Measurements from ENCODE around the gene TMBIM1. TPM values are rescaled to one million over a fixed set of nuclear protein-coding genes. Genes with fewer than 3 reads are reported as not detected.

TMBIM1 gene
- total and polyA plus RNA-seq, 12 donors, result 25.7 to 293 (median 198) TPM

DNA sequence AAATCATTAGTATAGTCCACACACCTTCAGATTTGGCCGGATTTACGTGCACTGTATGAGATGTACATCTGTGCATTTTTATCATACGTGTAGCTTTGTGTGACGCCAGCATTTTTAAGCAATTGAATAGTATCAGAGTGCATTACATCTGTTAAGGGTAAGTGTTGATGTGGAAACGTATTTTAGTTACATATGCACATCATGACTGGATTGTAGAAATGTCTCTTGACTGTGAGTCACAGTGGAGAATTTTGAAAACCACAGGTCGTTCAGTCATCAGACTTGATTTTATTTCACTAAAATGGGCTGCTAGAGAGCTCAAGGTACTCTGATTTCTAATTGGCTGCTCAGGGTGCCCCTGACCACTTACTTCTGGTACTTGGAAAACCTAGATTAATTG, 36.9 kb downstream of the TMBIM1 start:
- TF ChIP-seq POLR2A (IDR thresholded peaks at IDR 0.05), result no peak
- TF ChIP-seq, protein P1, sequence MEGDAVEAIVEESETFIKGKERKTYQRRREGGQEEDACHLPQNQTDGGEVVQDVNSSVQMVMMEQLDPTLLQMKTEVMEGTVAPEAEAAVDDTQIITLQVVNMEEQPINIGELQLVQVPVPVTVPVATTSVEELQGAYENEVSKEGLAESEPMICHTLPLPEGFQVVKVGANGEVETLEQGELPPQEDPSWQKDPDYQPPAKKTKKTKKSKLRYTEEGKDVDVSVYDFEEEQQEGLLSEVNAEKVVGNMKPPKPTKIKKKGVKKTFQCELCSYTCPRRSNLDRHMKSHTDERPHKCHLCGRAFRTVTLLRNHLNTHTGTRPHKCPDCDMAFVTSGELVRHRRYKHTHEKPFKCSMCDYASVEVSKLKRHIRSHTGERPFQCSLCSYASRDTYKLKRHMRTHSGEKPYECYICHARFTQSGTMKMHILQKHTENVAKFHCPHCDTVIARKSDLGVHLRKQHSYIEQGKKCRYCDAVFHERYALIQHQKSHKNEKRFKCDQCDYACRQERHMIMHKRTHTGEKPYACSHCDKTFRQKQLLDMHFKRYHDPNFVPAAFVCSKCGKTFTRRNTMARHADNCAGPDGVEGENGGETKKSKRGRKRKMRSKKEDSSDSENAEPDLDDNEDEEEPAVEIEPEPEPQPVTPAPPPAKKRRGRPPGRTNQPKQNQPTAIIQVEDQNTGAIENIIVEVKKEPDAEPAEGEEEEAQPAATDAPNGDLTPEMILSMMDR (IDR thresholded peaks at IDR 0.05), result no peak
- Histone ChIP-seq H3K27ac (no peak overlapping the region), H3K4me1 (replicated peaks in 1 of 2) (peaks cover 4 to 19% of the 10 kb centered on the region in 2 donors), H3K4me3 (no peak overlapping the region), H3K27me3 (no peaks in the 10 kb centered on the region), H3K9me3 (replicated peaks in 1 of 3) (no peaks in the 10 kb centered on the region), H3K36me3 (replicated peaks in 1 of 2) (peaks cover 0 to 58% of the 10 kb centered on the region in 2 donors)
- no peak for DNase-seq
- intact Hi-C loops (cut with DNase I), result loop anchor here in 1 of 2 donors (5.0 kb wide), 1 partner anchor 68 kb away; no protein-coding TSS in a partner anchor
- 73 to 84% (median 74%) methylated on average over 6 of the region's 6 CpGs for WGBS, 4 donors

GRCh38 chr2:218253232-218253625, 39.1 kb downstream of the TMBIM1 start:
- Histone ChIP-seq H3K36me3 (replicated peaks in 1 of 2) (peaks cover 0 to 80% of the 10 kb centered on the region in 2 donors), H3K4me3 (no peak overlapping the region), H3K4me1 (replicated peaks in 1 of 2) (peaks cover 0 to under 1% of the 10 kb centered on the region in 2 donors), H3K27ac (no peak overlapping the region), H3K9me3 (replicated peaks in 1 of 3) (no peaks in the 10 kb centered on the region), H3K27me3 (no peaks in the 10 kb centered on the region)
- 73 to 81% (median 78%) methylated on average over 5 of the region's 5 CpGs for WGBS, 4 donors
- intact Hi-C loops (cut with DNase I), result no loop called here
- TF ChIP-seq, protein P1 (IDR thresholded peaks at IDR 0.05), result no peak
- no peak for TF ChIP-seq POLR2A (IDR thresholded peaks at IDR 0.05)
- peak in 1 of 7 donors; percentile 41 for DNase-seq

DNA sequence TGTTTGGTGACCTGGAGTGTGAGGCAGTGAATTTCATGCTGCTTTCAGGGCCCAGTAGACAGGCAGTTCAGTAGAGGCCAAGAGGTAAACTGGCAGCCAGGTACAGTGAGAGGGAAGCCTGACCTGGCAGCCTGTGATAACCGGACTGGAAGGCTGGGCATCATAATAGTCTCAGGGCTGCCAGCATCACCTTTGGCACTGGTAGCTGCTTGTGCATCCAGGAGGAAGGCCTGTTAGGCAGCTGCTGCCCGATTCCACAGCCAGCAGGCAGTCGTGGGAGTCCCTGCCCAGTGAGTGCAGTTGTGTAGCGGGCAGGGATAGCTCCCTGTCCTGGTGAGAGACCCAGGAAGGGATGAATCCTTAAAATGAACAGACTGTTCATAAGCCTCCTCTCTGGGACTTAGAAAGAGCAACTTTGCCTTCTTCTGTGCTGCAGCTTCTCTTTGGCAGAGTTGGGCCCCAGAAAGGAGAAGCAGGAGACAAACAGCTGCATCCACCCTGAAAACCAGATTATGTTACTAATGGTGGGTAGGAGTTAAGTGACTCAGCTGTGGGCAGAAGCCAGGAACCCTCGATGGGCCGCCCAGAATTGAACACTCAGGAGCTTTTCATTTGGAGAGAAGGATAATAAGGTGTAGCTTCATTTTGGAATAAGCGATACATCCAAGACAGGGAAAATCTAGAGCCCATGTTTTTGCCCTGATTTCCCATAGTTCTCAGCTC, 39.6 kb downstream of the TMBIM1 start:
- Histone ChIP-seq H3K27ac (peak overlapping the region in 1 of 5 donors; percentile 23), H3K4me1 (replicated peaks in 1 of 2) (no peaks in the 10 kb centered on the region), H3K9me3 (replicated peaks in 1 of 3) (no peaks in the 10 kb centered on the region), H3K36me3 (replicated peaks in 1 of 2) (peaks cover 0 to 86% of the 10 kb centered on the region in 2 donors), H3K4me3 (no peak overlapping the region), H3K27me3 (no peaks in the 10 kb centered on the region)
- intact Hi-C loops (cut with DNase I), result no loop called here
- TF ChIP-seq, protein P1 (IDR thresholded peaks at IDR 0.05), result no peak
- no peak for TF ChIP-seq POLR2A (IDR thresholded peaks at IDR 0.05)
- WGBS, 4 donors, result 67 to 84% (median 78%) methylated on average over 7 of the region's 7 CpGs
- peak in 1 of 7 donors; percentile 43 for DNase-seq

DNA sequence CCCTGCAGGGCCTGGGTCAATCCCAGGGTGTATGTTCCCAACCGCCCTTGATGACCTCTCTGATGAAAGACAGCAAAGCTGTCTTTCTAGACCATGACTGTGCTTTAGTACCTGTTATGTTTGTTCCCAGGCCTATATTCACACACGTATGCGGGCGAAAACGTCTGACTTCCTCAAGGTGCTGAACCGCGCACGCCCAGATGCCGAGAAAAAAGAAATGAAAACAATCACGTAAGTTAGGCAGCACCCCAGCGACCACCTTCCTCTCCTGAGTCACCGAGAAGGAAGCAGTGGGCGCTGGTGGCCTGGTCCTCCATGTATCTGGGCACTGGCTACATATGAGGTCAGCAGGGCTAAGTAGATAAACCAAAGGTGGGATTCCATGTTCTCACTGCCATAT, 42.6 kb downstream of the TMBIM1 start:
- Histone ChIP-seq H3K36me3 (replicated peaks in 1 of 2) (peaks cover 0 to 100% of the 10 kb centered on the region in 2 donors), H3K4me3 (no peak overlapping the region), H3K4me1 (replicated peaks in 1 of 2) (peaks cover 0 to 1% of the 10 kb centered on the region in 2 donors), H3K27ac (no peak overlapping the region), H3K9me3 (replicated peaks in 1 of 3) (no peaks in the 10 kb centered on the region), H3K27me3 (no peaks in the 10 kb centered on the region)
- WGBS, 4 donors, result 82 to 91% (median 86%) methylated on average over 12 to 13 of the region's 13 CpGs
- no peak for TF ChIP-seq POLR2A (IDR thresholded peaks at IDR 0.05)
- TF ChIP-seq, protein P1 (IDR thresholded peaks at IDR 0.05), result no peak
- peak in 1 of 7 donors; percentile 41 for DNase-seq
- intact Hi-C loops (cut with DNase I), result no loop called here
